22Rv1 (cell line): Measurements from ENCODE around the gene PRMT5.
A peak's percentile ranks its signal among the peaks of the same experiment; 100 is the strongest.
"Not testable (repeated sequence)": the region's sequence is repeated elsewhere in the genome, so short reads cannot be mapped to it uniquely, and the experiment has no call there.

Experiments
- H3K27ac ChIP-seq: fragments of 450-650 bp; 2 replicates; pipeline ENCODE4 v1.5.1; 2017
- ZFX ChIP-seq: fragments of 450-650 bp; IDR thresholded peaks from 2 replicates; pipeline ENCODE4 v1.6.1; 2017; ENCODE audit warnings: antibody characterized with exemption, borderline replicate concordance
- TF ChIP-seq, protein P1 (sequence below): fragments of 450-650 bp; IDR thresholded peaks from 2 replicates; pipeline ENCODE4 v1.5.1; 2017; ENCODE audit warnings: mild to moderate bottlenecking

PRMT5 gene

DNA sequence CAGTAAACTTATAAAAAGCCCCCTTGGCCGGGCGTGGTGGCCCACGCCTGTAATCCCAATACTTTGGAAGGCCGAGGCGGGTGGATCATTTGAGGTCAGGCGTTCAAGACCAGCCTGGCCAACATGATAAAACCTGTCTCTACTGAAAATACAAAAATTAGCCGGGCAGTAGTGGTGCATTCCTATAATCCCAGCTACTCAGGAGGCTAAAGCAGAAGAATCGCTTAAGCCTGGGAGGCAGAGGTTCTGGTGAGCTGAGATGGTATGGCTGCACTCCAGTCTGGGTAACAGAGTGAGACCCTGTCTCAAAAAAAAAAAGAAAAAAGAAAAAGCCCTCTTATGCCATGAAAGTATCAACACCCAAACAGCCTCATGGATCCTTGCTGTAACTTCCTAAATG is 3.7 kb downstream of the PRMT5 start:
- H3K27ac ChIP-seq = no peak overlapping the region
- TF ChIP-seq, protein P1, sequence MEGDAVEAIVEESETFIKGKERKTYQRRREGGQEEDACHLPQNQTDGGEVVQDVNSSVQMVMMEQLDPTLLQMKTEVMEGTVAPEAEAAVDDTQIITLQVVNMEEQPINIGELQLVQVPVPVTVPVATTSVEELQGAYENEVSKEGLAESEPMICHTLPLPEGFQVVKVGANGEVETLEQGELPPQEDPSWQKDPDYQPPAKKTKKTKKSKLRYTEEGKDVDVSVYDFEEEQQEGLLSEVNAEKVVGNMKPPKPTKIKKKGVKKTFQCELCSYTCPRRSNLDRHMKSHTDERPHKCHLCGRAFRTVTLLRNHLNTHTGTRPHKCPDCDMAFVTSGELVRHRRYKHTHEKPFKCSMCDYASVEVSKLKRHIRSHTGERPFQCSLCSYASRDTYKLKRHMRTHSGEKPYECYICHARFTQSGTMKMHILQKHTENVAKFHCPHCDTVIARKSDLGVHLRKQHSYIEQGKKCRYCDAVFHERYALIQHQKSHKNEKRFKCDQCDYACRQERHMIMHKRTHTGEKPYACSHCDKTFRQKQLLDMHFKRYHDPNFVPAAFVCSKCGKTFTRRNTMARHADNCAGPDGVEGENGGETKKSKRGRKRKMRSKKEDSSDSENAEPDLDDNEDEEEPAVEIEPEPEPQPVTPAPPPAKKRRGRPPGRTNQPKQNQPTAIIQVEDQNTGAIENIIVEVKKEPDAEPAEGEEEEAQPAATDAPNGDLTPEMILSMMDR = no peak
- no peak for TF ChIP-seq ZFX

DNA sequence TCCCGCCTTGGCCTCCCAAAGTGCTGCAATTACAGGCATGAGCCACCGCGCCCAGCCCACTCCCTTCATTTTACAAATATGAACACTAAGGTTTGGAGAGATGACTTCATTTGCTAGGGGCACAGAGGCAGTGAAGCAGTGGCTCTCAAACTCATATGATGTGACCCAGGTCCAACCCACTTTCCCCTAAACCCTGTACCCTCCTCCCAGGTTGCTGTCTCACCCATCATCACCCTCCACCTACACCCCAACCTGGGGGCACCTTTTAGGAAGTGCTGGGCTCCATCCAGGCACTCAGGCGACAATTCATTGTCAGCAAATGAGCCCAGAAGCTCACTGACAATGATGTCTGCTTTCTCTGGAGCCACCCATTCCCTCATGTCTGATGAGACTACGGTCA is 5.4 kb downstream of the PRMT5 start:
- no peak overlapping the region for H3K27ac ChIP-seq
- TF ChIP-seq ZFX = no peak
- TF ChIP-seq, protein P1 = no peak

DNA sequence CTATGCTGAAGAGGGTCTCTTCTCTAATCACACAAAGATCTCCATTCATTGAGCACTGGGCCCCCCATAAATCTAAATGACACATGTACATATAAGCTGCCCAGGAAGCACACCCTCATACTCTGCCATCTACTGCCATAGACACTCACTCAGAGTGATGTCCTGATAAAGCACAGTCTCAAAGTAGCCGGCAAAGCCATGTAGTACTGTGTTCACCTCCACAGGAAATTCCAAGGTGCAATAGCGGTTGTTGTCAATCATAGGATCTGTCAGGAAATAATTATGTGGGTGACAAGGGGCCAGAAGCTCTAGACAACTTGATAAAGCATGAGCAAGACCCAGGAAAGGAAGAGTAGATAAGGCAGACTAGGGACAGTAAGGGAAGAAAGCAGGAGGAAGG is 6.9 kb downstream of the PRMT5 start:
- peak overlapping the region; percentile 26; the same call in 1 of the 2 replicates for H3K27ac ChIP-seq
- no peak for TF ChIP-seq ZFX
- TF ChIP-seq, protein P1 = no peak

DNA sequence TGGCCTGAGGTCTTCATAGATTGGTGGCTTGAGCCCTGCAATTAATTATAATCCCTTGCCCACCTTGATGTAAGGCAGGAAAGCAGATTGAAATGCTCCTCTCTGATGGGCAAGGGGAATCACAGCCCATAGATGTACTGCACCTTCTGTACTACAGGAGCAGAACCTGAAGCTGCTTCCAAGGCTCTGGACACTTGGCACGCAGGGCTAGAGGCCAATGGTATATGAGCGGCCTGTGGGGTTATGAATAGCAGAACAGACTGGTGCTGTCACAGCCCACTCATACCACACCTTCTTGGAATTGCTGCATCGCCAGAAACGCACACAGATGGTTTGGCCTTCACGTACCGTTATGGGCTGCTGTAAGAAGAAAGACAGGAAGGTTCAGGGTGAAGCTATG is 8.5 kb downstream of the PRMT5 start:
- TF ChIP-seq, protein P1 = no peak
- no peak for TF ChIP-seq ZFX
- H3K27ac ChIP-seq = peak overlapping the region; percentile 91

DNA sequence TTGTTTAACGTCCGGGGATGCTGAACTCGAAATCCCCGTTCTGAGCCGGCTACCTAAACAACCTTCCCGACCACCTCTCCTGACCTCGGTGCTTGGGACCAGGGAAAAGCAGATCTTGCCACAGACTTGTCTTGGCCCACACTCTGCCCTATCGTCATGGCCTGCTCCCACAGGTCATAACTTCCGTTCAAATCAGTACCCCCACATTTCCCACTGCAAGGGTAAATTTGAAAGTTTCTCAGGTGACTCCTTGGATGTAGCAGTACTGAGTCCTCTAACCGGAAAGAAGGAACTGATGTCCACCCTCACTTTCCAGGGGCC is 9.6 kb downstream of the PRMT5 start:
- H3K27ac ChIP-seq = peak overlapping the region; percentile 91

DNA sequence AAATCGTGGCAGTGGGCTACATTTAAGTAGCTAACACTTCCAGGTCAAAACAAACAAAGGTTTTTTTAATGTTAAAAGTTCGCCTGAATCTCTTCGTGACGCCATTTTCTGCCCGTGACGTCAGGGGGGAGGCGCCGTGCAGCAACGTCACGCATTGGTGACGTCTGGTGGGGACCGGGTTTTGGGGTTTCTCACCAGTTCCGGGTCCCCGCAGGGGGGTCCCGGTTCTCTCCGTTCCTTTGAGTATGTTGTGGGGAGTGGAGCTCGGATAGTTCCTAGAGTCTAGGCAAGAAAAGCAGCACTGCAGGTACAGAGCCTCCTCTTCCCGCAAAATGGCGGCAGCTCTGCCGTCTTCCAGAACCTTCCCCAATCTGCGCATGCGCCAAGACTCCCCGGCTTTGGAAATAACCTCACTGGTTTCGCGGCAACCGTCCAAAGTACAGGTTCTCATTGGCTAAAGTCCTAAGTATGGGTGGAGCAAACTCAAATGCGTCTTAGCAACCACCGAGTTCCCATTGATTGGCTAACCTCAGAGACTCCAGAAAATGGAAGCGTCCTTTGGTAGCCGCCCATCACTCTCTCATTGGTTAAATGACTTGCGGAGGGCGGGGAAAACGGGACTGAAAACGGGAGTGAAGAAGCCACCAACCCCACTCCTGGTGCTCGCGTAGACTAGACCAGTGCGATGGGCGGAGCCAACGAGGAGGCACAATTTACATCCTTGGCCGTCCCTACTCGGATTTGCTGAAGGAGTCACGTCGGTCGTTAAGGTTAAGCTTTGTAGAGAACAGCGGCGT is 10.2 kb downstream of the PRMT5 start, which contains the start of gene RBM23:
Gene RBM23, minus strand, starts transcription at position 346 of the 797 bp plus-strand sequence.
- TF ChIP-seq, protein P1 = no peak
- TF ChIP-seq ZFX = no peak

More for the DNA sequence above, 9.6 kb downstream of the PRMT5 start:
- TF ChIP-seq ZFX = no peak
- TF ChIP-seq, protein P1 = no peak

DNA sequence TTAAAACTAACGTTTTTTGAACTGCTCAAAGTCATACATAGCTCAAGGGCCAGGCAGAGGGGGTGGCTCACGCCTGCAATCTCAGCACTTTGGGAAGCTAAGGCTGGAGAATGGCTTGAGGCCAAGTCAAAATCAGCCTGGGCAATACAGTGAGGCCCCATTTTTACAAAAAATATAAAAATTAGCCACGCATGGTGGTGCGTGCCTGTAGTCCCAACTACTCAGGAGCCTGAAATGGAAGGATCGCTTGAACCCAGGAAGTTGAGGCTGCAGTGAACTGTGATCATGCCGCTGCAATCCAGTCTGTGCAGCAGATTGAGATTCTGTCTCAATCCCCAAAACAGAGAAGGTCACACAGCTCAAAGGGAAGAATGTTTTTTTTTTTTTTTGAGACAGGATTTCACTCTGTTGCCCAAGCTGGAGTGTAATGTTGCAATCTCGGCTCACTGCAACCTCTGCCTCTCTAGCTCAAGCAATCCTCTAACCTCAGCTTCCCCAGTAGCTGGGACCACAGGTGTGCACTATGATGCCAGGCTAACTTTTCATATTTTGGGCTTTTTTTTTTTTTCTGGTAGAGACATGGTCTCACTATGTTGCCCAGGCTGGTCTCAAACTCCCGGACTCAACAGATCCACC is 13.2 kb downstream of the PRMT5 start:
- TF ChIP-seq, protein P1 = no peak
- no peak for TF ChIP-seq ZFX
- no peak overlapping the region for H3K27ac ChIP-seq

More for the DNA sequence above, 10.2 kb downstream of the PRMT5 start, which contains the start of gene RBM23:
- H3K27ac ChIP-seq = peak within 1 kb of the TSS; percentile 91

DNA sequence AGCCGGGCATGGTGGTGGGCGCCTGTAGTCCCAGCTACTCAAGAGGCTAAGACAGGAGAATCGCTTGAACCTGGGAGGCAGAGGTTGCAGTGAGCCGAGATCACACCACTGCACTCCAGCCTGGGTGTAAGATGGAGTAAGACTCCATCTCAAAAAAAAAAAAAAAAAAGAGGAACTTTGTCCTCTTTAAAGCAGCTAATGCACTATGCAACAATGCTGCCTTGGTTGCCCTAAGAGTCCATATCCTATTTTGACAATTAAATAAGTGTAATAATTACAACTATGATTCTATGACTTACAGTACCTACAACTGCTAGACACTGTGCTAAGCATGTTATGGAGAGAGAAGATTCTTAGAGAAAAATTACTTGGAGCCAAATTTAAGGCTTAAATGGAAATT is 14.3 kb downstream of the PRMT5 start:
- not testable (repeated sequence) for H3K27ac ChIP-seq
